HG02970 (cell line): ENCODE measurements around the gene ELMOD3.
A peak's percentile ranks its signal among the peaks of the same experiment; 100 is the strongest.
"Not testable (repeated sequence)": the region's sequence is repeated elsewhere in the genome, so short reads cannot be mapped to it uniquely, and the experiment has no call there.

Experiments used
- ATAC-seq: cut with Tn5 transposase; IDR thresholded peaks from one replicate; pipeline ENCODE4 v1.9.1; 2021; ENCODE audit warnings: mild to moderate bottlenecking, moderate library complexity, moderate number of reproducible peaks; ENCODE audit not compliant: unreplicated experiment, low FRiP score

Gene ELMOD3

GRCh38 chr2:85398426-85399182, 44.0 kb downstream of the ELMOD3 start:
- no peak for ATAC-seq

GRCh38 chr2:85399183-85399455, 44.5 kb downstream of the ELMOD3 start:
- ATAC-seq, result no peak

- ATAC-seq, result no peak
Observed at GRCh38 chr2:85400023-85400422, 45.5 kb downstream of the ELMOD3 start.

- no peak for ATAC-seq
Observed at GRCh38 chr2:85400541-85401463, 46.2 kb downstream of the ELMOD3 start.

- no peak for ATAC-seq
Observed at GRCh38 chr2:85401464-85401805, 46.9 kb downstream of the ELMOD3 start.

- no peak for ATAC-seq
Observed at GRCh38 chr2:85401844-85402243, 47.3 kb downstream of the ELMOD3 start.

GRCh38 chr2:85405201-85406059, 50.9 kb downstream of the ELMOD3 start:
- no peak for ATAC-seq

- no peak for ATAC-seq
Observed at GRCh38 chr2:85409845-85410583, 55.4 kb downstream of the ELMOD3 start, which contains the start of gene CAPG. Gene CAPG (minus strand): TSS chr2:85410366. CDS start chr2:85402145, 8,221 bp downstream.

GRCh38 chr2:85410584-85411404, 56.2 kb downstream of the ELMOD3 start:
- ATAC-seq, result no peak

- ATAC-seq, result no peak
Observed at GRCh38 chr2:85411405-85411748, 56.8 kb downstream of the ELMOD3 start.

GRCh38 chr2:85413592-85414420, 59.2 kb downstream of the ELMOD3 start:
- ATAC-seq, result no peak

- ATAC-seq, result not testable (repeated sequence)
Observed at GRCh38 chr2:85414421-85414759, 59.8 kb downstream of the ELMOD3 start.

- no peak for ATAC-seq
Observed at GRCh38 chr2:85414761-85415553, 60.4 kb downstream of the ELMOD3 start.

GRCh38 chr2:85415980-85416650, 61.5 kb downstream of the ELMOD3 start:
- ATAC-seq, result no peak

GRCh38 chr2:85418132-85419008, 63.8 kb downstream of the ELMOD3 start, which contains the start of gene SH2D6:
Gene SH2D6 (plus strand): TSS chr2:85418714. CDS start chr2:85429466, 10,752 bp downstream.
- ATAC-seq, result peak; percentile 55

GRCh38 chr2:85419009-85419675, 64.6 kb downstream of the ELMOD3 start:
- no peak for ATAC-seq
